ENCODE measurements around the gene SIGLEC12. TPM values are rescaled to one million over a fixed set of nuclear protein-coding genes. Genes with fewer than 3 reads are reported as not detected.
A peak's percentile ranks its signal among the peaks of the same experiment; 100 is the strongest.

The SIGLEC12 gene
- total RNA-seq, 1 donor from 2014 or later, result not detected

DNA sequence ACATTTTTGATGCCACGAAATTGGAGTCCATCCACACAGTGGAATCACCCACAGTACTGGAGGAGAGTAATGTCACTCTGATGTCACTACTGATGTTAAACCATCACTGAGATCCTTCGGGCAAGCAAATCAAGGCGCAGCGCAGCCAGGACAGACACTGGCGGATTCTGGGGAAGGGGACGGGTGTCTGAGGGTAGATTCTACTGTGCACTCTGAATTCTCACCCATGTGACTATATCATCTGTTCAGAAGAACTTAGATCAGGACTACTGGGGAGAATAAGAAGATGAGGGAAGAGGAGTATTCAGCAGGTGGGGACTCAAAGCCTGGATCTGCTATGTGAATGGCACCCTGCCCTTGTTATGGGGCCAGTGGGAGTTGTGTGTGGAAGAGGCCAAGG lies 42.4 kb upstream of the SIGLEC12 start:
- peak overlapping the region; percentile 3 for H3K27ac Mint-ChIP-seq (ENCODE audit: unreplicated experiment)
- DNase-seq (ENCODE audit: low spot score), result no peak
- H3K36me3 Mint-ChIP-seq (ENCODE audit: low read depth, unreplicated experiment), result no peaks in the 10 kb centered on the region
- H3K27me3 Mint-ChIP-seq (ENCODE audit: unreplicated experiment), result peaks cover 20% of the 10 kb centered on the region
- no peak overlapping the region for H3K4me3 Mint-ChIP-seq (ENCODE audit: unreplicated experiment)
- H3K4me1 Mint-ChIP-seq (ENCODE audit: unreplicated experiment), result peaks cover 54% of the 10 kb centered on the region
- H3K9me3 Mint-ChIP-seq (ENCODE audit: unreplicated experiment), result no peaks in the 10 kb centered on the region
- TF ChIP-seq, protein P1, sequence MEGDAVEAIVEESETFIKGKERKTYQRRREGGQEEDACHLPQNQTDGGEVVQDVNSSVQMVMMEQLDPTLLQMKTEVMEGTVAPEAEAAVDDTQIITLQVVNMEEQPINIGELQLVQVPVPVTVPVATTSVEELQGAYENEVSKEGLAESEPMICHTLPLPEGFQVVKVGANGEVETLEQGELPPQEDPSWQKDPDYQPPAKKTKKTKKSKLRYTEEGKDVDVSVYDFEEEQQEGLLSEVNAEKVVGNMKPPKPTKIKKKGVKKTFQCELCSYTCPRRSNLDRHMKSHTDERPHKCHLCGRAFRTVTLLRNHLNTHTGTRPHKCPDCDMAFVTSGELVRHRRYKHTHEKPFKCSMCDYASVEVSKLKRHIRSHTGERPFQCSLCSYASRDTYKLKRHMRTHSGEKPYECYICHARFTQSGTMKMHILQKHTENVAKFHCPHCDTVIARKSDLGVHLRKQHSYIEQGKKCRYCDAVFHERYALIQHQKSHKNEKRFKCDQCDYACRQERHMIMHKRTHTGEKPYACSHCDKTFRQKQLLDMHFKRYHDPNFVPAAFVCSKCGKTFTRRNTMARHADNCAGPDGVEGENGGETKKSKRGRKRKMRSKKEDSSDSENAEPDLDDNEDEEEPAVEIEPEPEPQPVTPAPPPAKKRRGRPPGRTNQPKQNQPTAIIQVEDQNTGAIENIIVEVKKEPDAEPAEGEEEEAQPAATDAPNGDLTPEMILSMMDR (IDR thresholded peaks at IDR 0.05; ENCODE audit: unreplicated experiment), result no peak

DNA sequence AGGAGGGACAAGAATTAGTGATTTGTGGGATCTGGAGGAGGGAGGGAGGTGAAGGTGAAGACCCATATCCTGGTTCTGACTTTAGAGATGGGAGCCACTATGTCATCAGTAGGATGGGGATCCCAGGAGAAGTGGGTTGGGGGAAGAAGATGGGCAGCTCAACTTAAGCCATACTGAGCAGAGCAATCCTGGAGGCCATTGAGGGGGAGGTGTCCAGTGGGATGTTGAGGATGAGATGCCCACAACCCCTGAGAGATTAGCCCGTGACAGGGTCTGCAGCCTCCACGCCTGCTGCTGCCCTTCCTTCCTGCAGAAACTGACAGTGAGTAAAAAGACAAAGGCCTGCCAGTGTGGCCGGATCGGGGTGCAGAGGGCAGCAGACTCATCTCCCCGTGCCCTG lies 41.1 kb upstream of the SIGLEC12 start:
- Mint-ChIP-seq H3K36me3 (ENCODE audit: low read depth, unreplicated experiment) (no peaks in the 10 kb centered on the region), H3K9me3 (ENCODE audit: unreplicated experiment) (no peaks in the 10 kb centered on the region), H3K27me3 (ENCODE audit: unreplicated experiment) (peaks cover 12% of the 10 kb centered on the region), H3K4me3 (ENCODE audit: unreplicated experiment) (no peak overlapping the region), H3K27ac (ENCODE audit: unreplicated experiment) (no peak overlapping the region), H3K4me1 (ENCODE audit: unreplicated experiment) (peaks cover 41% of the 10 kb centered on the region)
- TF ChIP-seq, protein P1 (IDR thresholded peaks at IDR 0.05; ENCODE audit: unreplicated experiment), result no peak
- no peak for DNase-seq (ENCODE audit: low spot score)

DNA sequence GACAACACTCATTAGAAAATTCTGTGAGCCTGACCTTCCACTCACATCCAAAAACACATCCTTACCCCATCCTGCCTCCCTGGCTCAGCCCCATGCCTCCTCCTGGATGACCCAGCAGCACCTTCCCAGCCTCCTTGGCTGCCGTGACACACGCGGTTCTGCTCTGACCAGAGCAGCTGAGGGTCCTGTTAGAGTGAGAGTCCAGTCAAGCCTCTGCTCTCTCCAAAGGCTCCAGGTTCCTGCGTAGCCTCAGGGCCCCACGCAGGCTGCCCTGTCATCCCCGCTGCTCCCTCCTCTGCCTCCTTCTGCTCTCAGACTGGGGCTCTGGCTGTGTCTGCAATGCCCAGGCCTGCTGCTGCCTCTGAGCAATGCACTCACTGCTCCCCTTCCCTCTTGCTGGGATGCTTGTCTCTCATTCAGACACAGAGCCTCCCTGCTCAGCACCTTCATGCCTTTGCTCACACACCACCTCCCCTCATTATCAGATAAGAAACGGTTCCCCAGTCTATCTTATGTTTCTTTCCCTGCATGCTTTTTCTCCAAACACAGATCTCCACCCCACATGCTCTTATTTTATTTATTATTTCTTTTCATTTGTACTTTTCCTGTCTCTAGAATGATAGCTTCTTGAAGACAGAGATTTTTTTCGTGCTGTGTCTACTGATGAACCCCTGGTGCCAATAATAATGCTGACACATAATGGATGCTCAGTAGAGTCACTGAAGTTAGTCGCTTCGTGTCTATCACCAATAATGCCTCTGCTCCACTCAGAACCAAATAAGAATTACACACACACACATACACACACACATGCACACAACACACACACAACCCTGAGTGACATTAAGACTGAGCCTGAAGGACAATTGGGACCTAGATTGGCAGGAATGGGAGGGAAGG lies 40.1 kb upstream of the SIGLEC12 start:
- peaks cover 4% of the 10 kb centered on the region for H3K27me3 Mint-ChIP-seq (ENCODE audit: unreplicated experiment)

DNA sequence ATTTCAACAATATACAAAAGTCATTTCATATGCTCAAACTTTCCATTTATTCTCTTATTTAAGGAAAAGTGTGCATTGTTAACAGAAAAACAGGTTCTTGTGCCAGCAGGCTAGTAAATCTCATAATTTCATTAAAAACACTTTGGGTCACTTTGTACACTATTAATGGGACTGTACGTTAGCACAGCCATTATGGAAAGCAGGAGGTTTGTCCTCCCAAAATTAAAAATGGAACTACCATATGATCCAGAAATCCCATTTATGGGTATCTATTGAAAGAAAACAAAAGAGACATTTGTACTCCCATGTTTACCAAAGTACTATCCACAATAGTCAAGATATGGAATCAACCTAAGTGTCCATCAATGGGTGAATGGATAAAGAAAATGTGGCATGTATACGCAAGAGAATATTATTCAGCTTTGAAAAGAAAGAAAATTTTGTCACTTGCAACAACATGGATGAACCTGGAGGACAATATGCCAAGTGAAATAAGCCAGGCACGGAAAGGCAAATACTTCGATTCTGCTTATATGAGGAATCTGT lies 38.3 kb upstream of the SIGLEC12 start:
- Mint-ChIP-seq H3K4me3 (ENCODE audit: unreplicated experiment) (no peak overlapping the region), H3K27ac (ENCODE audit: unreplicated experiment) (no peak overlapping the region), H3K4me1 (ENCODE audit: unreplicated experiment) (peaks cover 20% of the 10 kb centered on the region), H3K27me3 (ENCODE audit: unreplicated experiment) (peaks cover 4% of the 10 kb centered on the region), H3K9me3 (ENCODE audit: unreplicated experiment) (no peaks in the 10 kb centered on the region), H3K36me3 (ENCODE audit: low read depth, unreplicated experiment) (no peaks in the 10 kb centered on the region)
- TF ChIP-seq, protein P1 (IDR thresholded peaks at IDR 0.05; ENCODE audit: unreplicated experiment), result no peak
- no peak for DNase-seq (ENCODE audit: low spot score)

More for the DNA sequence above, 40.1 kb upstream of the SIGLEC12 start:
- TF ChIP-seq, protein P1 (IDR thresholded peaks at IDR 0.05; ENCODE audit: unreplicated experiment), result no peak
- Mint-ChIP-seq H3K9me3 (ENCODE audit: unreplicated experiment) (no peaks in the 10 kb centered on the region), H3K4me1 (ENCODE audit: unreplicated experiment) (peaks cover 32% of the 10 kb centered on the region), H3K27ac (ENCODE audit: unreplicated experiment) (peak overlapping the region; percentile 82), H3K36me3 (ENCODE audit: low read depth, unreplicated experiment) (no peaks in the 10 kb centered on the region), H3K4me3 (ENCODE audit: unreplicated experiment) (peak overlapping the region; percentile 63)
- no peak for DNase-seq (ENCODE audit: low spot score)

DNA sequence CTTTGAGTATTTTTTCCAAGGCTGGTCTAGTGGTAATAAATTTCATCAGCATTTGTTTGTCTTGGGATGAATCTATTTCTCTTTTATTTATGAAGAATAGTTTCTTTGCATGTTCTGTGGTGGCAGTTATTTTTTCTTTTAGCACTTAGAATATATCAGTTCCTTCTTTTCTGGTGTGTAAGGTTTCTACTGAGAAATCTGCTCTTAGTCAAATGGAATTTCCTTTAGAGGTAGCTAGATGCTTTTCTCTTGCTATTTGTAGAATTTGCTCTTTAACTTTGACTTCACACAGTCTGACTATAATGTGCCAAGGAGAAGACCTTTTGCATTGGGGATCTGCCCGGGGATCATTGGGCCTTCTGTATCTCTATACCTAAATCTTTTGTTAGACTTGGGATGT lies 33.9 kb upstream of the SIGLEC12 start:
- Mint-ChIP-seq H3K4me1 (ENCODE audit: unreplicated experiment) (peaks cover 3% of the 10 kb centered on the region), H3K4me3 (ENCODE audit: unreplicated experiment) (no peak overlapping the region), H3K27me3 (ENCODE audit: unreplicated experiment) (no peaks in the 10 kb centered on the region), H3K36me3 (ENCODE audit: low read depth, unreplicated experiment) (no peaks in the 10 kb centered on the region), H3K9me3 (ENCODE audit: unreplicated experiment) (no peaks in the 10 kb centered on the region), H3K27ac (ENCODE audit: unreplicated experiment) (no peak overlapping the region)
- TF ChIP-seq, protein P1 (IDR thresholded peaks at IDR 0.05; ENCODE audit: unreplicated experiment), result no peak
- no peak for DNase-seq (ENCODE audit: low spot score)
